Choroid plexus epithelial cell (primary cell): Measurements from ENCODE around the gene GPR15.

Experiments
- DNase-seq: peaks from one replicate; pipeline ENCODE4 v3.0.0-alpha.2; 2010; ENCODE audit warnings: low read depth
- H3K4me3 ChIP-seq: 2 replicates; pipeline ENCODE4 v1.5.1; 2011; ENCODE audit warnings: low read depth, mild to moderate bottlenecking, control low read depth, low read length, moderate library complexity
- TF ChIP-seq, protein P1 (sequence below): conservative IDR thresholded peaks from 2 replicates; pipeline ENCODE4 v1.5.1; 2011; ENCODE audit warnings: low read depth, mild to moderate bottlenecking, control low read depth, inconsistent platforms, low read length, moderate library complexity

GPR15 gene

DNA sequence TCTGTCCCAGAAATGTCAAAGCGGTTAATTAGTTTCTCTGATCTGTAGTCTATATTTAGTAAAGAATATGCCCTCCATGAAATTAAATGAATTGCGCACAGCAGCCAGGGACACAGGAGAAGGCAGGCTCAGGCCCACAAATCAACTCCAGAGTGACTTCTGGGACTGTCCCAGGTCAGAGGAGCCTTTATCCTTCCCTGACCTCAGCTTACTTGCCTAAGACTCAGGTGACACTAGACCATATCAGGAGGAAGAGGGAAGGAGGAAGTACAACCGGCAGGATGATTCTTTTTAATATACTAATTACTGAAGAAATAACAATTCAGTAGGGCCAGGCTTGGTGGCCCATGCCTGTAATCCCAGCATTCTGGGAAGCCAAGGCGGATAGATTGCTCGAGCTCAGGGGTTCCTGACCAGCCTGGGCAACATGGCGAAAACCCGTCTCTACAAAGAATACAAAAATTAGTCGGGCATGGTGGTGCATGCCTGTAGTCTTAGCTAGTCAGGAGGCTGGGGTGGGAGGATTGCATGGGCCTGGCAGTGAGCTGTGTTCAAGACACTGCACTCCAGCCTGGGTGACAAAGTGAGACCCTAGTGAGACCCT, 1.8 kb upstream of the GPR15 start:
- TF ChIP-seq, protein P1, sequence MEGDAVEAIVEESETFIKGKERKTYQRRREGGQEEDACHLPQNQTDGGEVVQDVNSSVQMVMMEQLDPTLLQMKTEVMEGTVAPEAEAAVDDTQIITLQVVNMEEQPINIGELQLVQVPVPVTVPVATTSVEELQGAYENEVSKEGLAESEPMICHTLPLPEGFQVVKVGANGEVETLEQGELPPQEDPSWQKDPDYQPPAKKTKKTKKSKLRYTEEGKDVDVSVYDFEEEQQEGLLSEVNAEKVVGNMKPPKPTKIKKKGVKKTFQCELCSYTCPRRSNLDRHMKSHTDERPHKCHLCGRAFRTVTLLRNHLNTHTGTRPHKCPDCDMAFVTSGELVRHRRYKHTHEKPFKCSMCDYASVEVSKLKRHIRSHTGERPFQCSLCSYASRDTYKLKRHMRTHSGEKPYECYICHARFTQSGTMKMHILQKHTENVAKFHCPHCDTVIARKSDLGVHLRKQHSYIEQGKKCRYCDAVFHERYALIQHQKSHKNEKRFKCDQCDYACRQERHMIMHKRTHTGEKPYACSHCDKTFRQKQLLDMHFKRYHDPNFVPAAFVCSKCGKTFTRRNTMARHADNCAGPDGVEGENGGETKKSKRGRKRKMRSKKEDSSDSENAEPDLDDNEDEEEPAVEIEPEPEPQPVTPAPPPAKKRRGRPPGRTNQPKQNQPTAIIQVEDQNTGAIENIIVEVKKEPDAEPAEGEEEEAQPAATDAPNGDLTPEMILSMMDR = no peak
- H3K4me3 ChIP-seq = no peak overlapping the region
- DNase-seq = no peak

DNA sequence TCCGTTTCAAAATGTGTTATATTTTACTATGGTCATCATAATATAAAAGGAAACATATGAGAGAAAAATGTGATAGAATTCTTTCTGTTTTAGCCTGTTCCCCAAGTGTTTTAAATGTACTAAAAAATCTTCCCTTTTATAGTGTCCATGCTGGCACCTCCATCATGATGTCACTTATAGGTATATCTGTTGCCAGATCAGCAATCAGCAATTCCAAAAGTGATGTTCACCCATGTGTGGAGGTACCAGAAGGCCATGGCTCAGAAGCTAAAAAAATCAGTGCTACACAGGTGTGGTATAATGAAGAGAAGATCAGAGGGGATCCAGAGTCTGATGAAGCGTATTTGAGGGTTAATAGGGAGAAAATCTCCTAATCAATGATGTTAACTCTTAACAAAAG, 1.1 kb upstream of the GPR15 start:
- TF ChIP-seq, protein P1 = no peak
- no peak for DNase-seq
- no peak overlapping the region for H3K4me3 ChIP-seq

DNA sequence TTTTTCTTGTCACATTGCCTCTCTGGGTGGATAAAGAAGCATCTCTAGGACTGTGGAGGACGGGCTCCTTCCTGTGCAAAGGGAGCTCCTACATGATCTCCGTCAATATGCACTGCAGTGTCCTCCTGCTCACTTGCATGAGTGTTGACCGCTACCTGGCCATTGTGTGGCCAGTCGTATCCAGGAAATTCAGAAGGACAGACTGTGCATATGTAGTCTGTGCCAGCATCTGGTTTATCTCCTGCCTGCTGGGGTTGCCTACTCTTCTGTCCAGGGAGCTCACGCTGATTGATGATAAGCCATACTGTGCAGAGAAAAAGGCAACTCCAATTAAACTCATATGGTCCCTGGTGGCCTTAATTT, 478 bp downstream of the GPR15 start:
- no peak overlapping the region for H3K4me3 ChIP-seq
- no peak for DNase-seq
- TF ChIP-seq, protein P1 = no peak

DNA sequence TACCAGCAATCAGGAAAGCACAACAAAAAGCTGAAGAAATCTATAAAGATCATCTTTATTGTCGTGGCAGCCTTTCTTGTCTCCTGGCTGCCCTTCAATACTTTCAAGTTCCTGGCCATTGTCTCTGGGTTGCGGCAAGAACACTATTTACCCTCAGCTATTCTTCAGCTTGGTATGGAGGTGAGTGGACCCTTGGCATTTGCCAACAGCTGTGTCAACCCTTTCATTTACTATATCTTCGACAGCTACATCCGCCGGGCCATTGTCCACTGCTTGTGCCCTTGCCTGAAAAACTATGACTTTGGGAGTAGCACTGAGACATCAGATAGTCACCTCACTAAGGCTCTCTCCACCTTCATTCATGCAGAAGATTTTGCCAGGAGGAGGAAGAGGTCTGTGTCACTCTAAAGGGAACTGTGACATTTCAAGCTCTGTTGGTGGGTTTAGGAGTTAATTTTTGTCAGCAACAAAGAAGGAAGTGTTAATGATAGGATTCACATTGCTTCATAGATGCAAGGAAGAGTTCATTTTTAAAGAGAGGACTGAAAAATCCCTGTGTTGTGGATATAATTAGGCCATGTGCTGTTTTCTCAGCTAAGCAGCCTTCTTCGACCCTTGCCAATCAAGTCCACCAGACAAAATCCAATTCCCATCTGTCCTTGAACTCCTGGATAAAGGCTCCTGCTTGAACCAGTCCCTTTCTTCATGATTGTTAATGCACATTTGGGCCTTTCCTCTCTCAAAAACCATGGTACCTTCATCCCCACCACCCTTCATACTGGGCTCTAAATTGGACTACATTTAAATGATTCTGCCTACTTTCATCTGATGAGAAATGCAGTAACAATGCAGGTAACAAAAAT, 1.2 kb downstream of the GPR15 start:
- no peak overlapping the region for H3K4me3 ChIP-seq
- TF ChIP-seq, protein P1 = no peak
- no peak for DNase-seq

DNA sequence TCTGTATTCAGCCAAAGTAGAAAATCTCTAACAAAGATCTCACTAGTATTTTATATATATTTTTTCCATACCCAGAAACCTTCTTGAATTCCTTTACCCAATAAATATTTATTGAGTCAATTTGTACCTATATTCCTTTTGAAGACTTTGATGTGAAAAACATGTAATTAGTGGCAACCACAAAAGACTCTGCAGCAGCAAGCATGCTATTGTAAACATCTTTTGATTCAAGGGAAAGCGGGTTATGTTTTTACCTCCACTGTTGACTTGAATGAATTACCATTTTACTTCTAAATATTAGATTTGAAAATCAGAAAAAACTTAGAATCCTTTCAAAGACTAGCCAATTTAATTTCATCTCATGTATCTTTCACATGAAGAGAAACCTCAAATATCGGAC, 2.4 kb downstream of the GPR15 start:
- no peak overlapping the region for H3K4me3 ChIP-seq
- TF ChIP-seq, protein P1 = no peak
- no peak for DNase-seq

DNA sequence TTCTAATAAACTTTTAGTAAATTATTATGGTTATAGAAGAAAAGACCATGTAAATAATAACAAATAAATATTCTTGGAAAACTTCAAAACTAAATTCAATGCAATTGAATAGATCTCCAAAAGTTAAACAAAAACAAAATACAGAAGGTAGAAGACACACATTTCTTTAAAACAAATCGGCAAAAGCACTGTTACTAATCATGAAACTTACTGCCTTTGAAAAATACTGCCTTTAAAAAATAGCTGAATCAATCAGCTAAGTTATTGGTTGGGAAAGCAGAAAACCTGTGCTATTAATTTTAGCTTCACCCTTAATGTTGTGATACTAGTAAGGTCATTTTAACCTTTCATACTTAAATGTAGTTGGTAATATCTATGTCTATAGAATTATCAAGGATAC, 3.0 kb downstream of the GPR15 start:
- no peak for DNase-seq
- TF ChIP-seq, protein P1 = no peak
- H3K4me3 ChIP-seq = no peak overlapping the region
